HAP-1 (cell line): ENCODE measurements around the gene HIBADH.

Experiments used
- DNase-seq, 2 experiments: peaks; one replicate each; pipeline ENCODE4 v3.0.0-alpha.2; 2016 to 2020; ENCODE audit warnings: low spot score in 2 of 2
- H3K27me3 ChIP-seq: fragments of 250-450 bp; sonication (Bioruptor Pico); 2 replicates; pipeline ENCODE4 v1.5.1; 2020; ENCODE audit warnings: low read depth, mild to moderate bottlenecking, moderate library complexity
- H3K36me3 ChIP-seq: fragments of 250-450 bp; sonication (Bioruptor Pico); replicated peaks from 2 replicates; pipeline ENCODE4 v1.5.1; 2020; ENCODE audit warnings: mild to moderate bottlenecking
- H3K4me1 ChIP-seq: fragments of 250-450 bp; sonication (Bioruptor Pico); 2 replicates; pipeline ENCODE4 v1.5.1; 2020; ENCODE audit warnings: mild to moderate bottlenecking
- H3K4me3 ChIP-seq: fragments of 250-450 bp; sonication (Bioruptor Pico); 2 replicates; pipeline ENCODE4 v1.5.1; 2020; ENCODE audit warnings: mild to moderate bottlenecking, moderate library complexity
- H3K9me3 ChIP-seq: fragments of 250-450 bp; sonication (Bioruptor Pico); 2 replicates; pipeline ENCODE4 v1.5.1; 2020; ENCODE audit warnings: mild to moderate bottlenecking, moderate library complexity
- in situ Hi-C: fragments of 300-500 bp; cut with MboI; formaldehyde crosslinking; loops from 3 replicates; pipeline ENCODE4 v1.14.3; 2020; ENCODE audit warnings: low sequenced_read_pairs, inconsistent platforms, mixed read lengths

The HIBADH gene

GRCh38 chr7:27670177-27670576 lies 7.5 kb upstream of the HIBADH start:
- Histone ChIP-seq H3K36me3 (no peaks in the 10 kb centered on the region), H3K4me1 (no peaks in the 10 kb centered on the region), H3K4me3 (no peak overlapping the region), H3K27me3 (no peaks in the 10 kb centered on the region), H3K9me3 (no peaks in the 10 kb centered on the region)
- in situ Hi-C loops, result no loop called here
- no peak for DNase-seq

- in situ Hi-C loops, result no loop called here
- no peaks in the 10 kb centered on the region for H3K27me3 ChIP-seq
- H3K9me3 ChIP-seq, result no peaks in the 10 kb centered on the region
- H3K36me3 ChIP-seq, result 0 out of 2 replicates have a peak, but pooled peaks cover 5% of the 10 kb centered on the region
- H3K4me1 ChIP-seq, result peaks cover 10% of the 10 kb centered on the region
- DNase-seq, result no peak
- H3K4me3 ChIP-seq, result no peak overlapping the region
These were observed 2.8 kb upstream of the HIBADH start for GRCh38 chr7:27665531-27665930.

GRCh38 chr7:27663989-27664331 lies 1.3 kb upstream of the HIBADH start:
- 0 out of 2 replicates have a peak, but pooled peaks cover 5% of the 10 kb centered on the region for H3K36me3 ChIP-seq
- peaks cover 10% of the 10 kb centered on the region for H3K4me1 ChIP-seq
- H3K9me3 ChIP-seq, result no peaks in the 10 kb centered on the region
- no peaks in the 10 kb centered on the region for H3K27me3 ChIP-seq
- DNase-seq, result no peak
- no peak overlapping the region for H3K4me3 ChIP-seq
- in situ Hi-C loops, result no loop called here

GRCh38 chr7:27661811-27662489 lies 733 bp downstream of the HIBADH start:
- no peaks in the 10 kb centered on the region for H3K9me3 ChIP-seq
- H3K4me1 ChIP-seq, result peaks cover 10% of the 10 kb centered on the region
- DNase-seq, result no peak
- H3K36me3 ChIP-seq, result peaks cover 5% of the 10 kb centered on the region; the same call in 1 of the 2 replicates
- no peaks in the 10 kb centered on the region for H3K27me3 ChIP-seq
- peak overlapping the region; percentile 68 for H3K4me3 ChIP-seq
- in situ Hi-C loops, result no loop called here

- H3K36me3 ChIP-seq, result peaks cover 5% of the 10 kb centered on the region; the same call in 1 of the 2 replicates
- in situ Hi-C loops, result no loop called here
- peaks cover 21% of the 10 kb centered on the region for H3K4me1 ChIP-seq
- no peak overlapping the region for H3K4me3 ChIP-seq
- DNase-seq, result no peak
- no peaks in the 10 kb centered on the region for H3K9me3 ChIP-seq
- no peaks in the 10 kb centered on the region for H3K27me3 ChIP-seq
These were observed 6.0 kb downstream of the HIBADH start for GRCh38 chr7:27656724-27657123.

- H3K9me3 ChIP-seq, result no peaks in the 10 kb centered on the region
- in situ Hi-C loops, result no loop called here
- peaks cover 19% of the 10 kb centered on the region for H3K4me1 ChIP-seq
- no peak overlapping the region for H3K4me3 ChIP-seq
- H3K36me3 ChIP-seq, result peaks cover 3% of the 10 kb centered on the region; the same call in 1 of the 2 replicates
- no peak for DNase-seq
- H3K27me3 ChIP-seq, result no peaks in the 10 kb centered on the region
These were observed 7.5 kb downstream of the HIBADH start for GRCh38 chr7:27655184-27655583.

- no peaks in the 10 kb centered on the region for H3K9me3 ChIP-seq
- DNase-seq, result peak; percentile 58 to 70
- peaks cover 9% of the 10 kb centered on the region; the same call in 1 of the 2 replicates for H3K36me3 ChIP-seq
- peaks cover 19% of the 10 kb centered on the region for H3K4me1 ChIP-seq
- H3K4me3 ChIP-seq, result no peak overlapping the region
- in situ Hi-C loops, result no loop called here
- H3K27me3 ChIP-seq, result no peaks in the 10 kb centered on the region
These were observed 10.2 kb downstream of the HIBADH start for GRCh38 chr7:27652518-27652917.

GRCh38 chr7:27651702-27652101 lies 11.0 kb downstream of the HIBADH start:
- no peaks in the 10 kb centered on the region for H3K27me3 ChIP-seq
- peaks cover 14% of the 10 kb centered on the region; the same call in 1 of the 2 replicates for H3K36me3 ChIP-seq
- peaks cover 19% of the 10 kb centered on the region for H3K4me1 ChIP-seq
- DNase-seq, result no peak
- in situ Hi-C loops, result no loop called here
- no peaks in the 10 kb centered on the region for H3K9me3 ChIP-seq
- H3K4me3 ChIP-seq, result no peak overlapping the region

GRCh38 chr7:27650283-27650682 lies 12.4 kb downstream of the HIBADH start:
- no peak for DNase-seq
- H3K4me1 ChIP-seq, result peaks cover 19% of the 10 kb centered on the region
- in situ Hi-C loops, result no loop called here
- H3K27me3 ChIP-seq, result no peaks in the 10 kb centered on the region
- peaks cover 14% of the 10 kb centered on the region; the same call in 1 of the 2 replicates for H3K36me3 ChIP-seq
- no peak overlapping the region for H3K4me3 ChIP-seq
- no peaks in the 10 kb centered on the region for H3K9me3 ChIP-seq

- no peak for DNase-seq
- Histone ChIP-seq H3K4me1 (peaks cover 12% of the 10 kb centered on the region), H3K9me3 (no peaks in the 10 kb centered on the region), H3K36me3 (peaks cover 17% of the 10 kb centered on the region; the same call in 1 of the 2 replicates), H3K27me3 (no peaks in the 10 kb centered on the region), H3K4me3 (no peak overlapping the region)
- in situ Hi-C loops, result no loop called here
These were observed 15.2 kb downstream of the HIBADH start for GRCh38 chr7:27647489-27647888.

GRCh38 chr7:27647046-27647445 lies 15.6 kb downstream of the HIBADH start:
- Histone ChIP-seq H3K4me3 (no peak overlapping the region), H3K4me1 (peaks cover 7% of the 10 kb centered on the region), H3K36me3 (peaks cover 17% of the 10 kb centered on the region; the same call in 1 of the 2 replicates), H3K27me3 (no peaks in the 10 kb centered on the region), H3K9me3 (no peaks in the 10 kb centered on the region)
- no peak for DNase-seq
- in situ Hi-C loops, result no loop called here

- Histone ChIP-seq H3K4me3 (no peak overlapping the region), H3K36me3 (0 out of 2 replicates have a peak, but pooled peaks cover 7% of the 10 kb centered on the region)
- in situ Hi-C loops, result no loop called here
These were observed 20.4 kb downstream of the HIBADH start for GRCh38 chr7:27642271-27642670.

GRCh38 chr7:27641581-27642230 lies 21.0 kb downstream of the HIBADH start:
- DNase-seq, result no peak
- no peaks in the 10 kb centered on the region for H3K27me3 ChIP-seq
- peaks cover 3% of the 10 kb centered on the region for H3K4me1 ChIP-seq
- in situ Hi-C loops, result no loop called here
- no peaks in the 10 kb centered on the region for H3K9me3 ChIP-seq
- H3K4me3 ChIP-seq, result no peak overlapping the region
- H3K36me3 ChIP-seq, result 0 out of 2 replicates have a peak, but pooled peaks cover 3% of the 10 kb centered on the region

More at GRCh38 chr7:27642271-27642670, 20.4 kb downstream of the HIBADH start:
- Histone ChIP-seq H3K27me3 (no peaks in the 10 kb centered on the region), H3K4me1 (no peaks in the 10 kb centered on the region; the same call in 1 of the 2 replicates), H3K9me3 (no peaks in the 10 kb centered on the region)
- DNase-seq, result no peak

GRCh38 chr7:27640884-27641574 lies 21.7 kb downstream of the HIBADH start:
- H3K4me3 ChIP-seq, result no peak overlapping the region

More at GRCh38 chr7:27640884-27641574, 21.7 kb downstream of the HIBADH start:
- in situ Hi-C loops, result no loop called here
- H3K9me3 ChIP-seq, result no peaks in the 10 kb centered on the region
- H3K27me3 ChIP-seq, result no peaks in the 10 kb centered on the region
- 0 out of 2 replicates have a peak, but pooled peaks cover 3% of the 10 kb centered on the region for H3K36me3 ChIP-seq
- no peak for DNase-seq
- H3K4me1 ChIP-seq, result peaks cover 7% of the 10 kb centered on the region
